ENCODE results near the gene ZDHHC4.

GRCh38 chr7:6571160-6571779 lies 6.0 kb upstream of the ZDHHC4 start:
- no peak for TF ChIP-seq REST (IDR thresholded peaks at IDR 0.05; ENCODE audit: borderline replicate concordance in 1 of 2, low read depth in 1 of 2, low read length in 2 of 2)
- no peak for TF ChIP-seq HDAC6 (IDR thresholded peaks at IDR 0.05; ENCODE audit: low read depth, low read length)
- TF ChIP-seq POLR2AphosphoS5 (IDR thresholded peaks at IDR 0.05; ENCODE audit: low read depth, low read length) = no peak
- TF ChIP-seq CTCF (CRISPR knock-in tag; IDR thresholded peaks at IDR 0.05) = no peak
- no peak for TF ChIP-seq CBX2 (IDR thresholded peaks at IDR 0.05; ENCODE audit: low read depth, low read length)
- TF ChIP-seq CBX2 (CRISPR knock-in tag; IDR thresholded peaks at IDR 0.05; ENCODE audit: low read depth) = no peak
- no peak for TF ChIP-seq SKI (IDR thresholded peaks at IDR 0.05; ENCODE audit: partially characterized antibody)
- TF ChIP-seq ZNF512 (CRISPR knock-in tag; IDR thresholded peaks at IDR 0.05) = no peak
